Peyer's patch (tissue), 4 donors: ENCODE results near the gene HSD17B14.

ENCODE experiments used
- POLR2A ChIP-seq, 2 donors: fragments of 450-650 bp; IDR thresholded peaks; one replicate each; pipeline ENCODE4 v1.5.1; 2017; ENCODE audit warnings: antibody characterized with exemption in 2 of 2, mild to moderate bottlenecking in 2 of 2, moderate library complexity in 2 of 2
- TF ChIP-seq, protein P1 (sequence below), 6 experiments: fragments of 450-650 bp in 4 of 6; fragments of 200-600 bp in 2 of 6; sonication (generic) in 1 of 6; IDR thresholded peaks; one replicate each; pipeline ENCODE4 v1.5.1; 2017 to 2019; ENCODE audit warnings: antibody characterized with exemption in 6 of 6, mild to moderate bottlenecking in 3 of 6, moderate library complexity in 1 of 6

DNA sequence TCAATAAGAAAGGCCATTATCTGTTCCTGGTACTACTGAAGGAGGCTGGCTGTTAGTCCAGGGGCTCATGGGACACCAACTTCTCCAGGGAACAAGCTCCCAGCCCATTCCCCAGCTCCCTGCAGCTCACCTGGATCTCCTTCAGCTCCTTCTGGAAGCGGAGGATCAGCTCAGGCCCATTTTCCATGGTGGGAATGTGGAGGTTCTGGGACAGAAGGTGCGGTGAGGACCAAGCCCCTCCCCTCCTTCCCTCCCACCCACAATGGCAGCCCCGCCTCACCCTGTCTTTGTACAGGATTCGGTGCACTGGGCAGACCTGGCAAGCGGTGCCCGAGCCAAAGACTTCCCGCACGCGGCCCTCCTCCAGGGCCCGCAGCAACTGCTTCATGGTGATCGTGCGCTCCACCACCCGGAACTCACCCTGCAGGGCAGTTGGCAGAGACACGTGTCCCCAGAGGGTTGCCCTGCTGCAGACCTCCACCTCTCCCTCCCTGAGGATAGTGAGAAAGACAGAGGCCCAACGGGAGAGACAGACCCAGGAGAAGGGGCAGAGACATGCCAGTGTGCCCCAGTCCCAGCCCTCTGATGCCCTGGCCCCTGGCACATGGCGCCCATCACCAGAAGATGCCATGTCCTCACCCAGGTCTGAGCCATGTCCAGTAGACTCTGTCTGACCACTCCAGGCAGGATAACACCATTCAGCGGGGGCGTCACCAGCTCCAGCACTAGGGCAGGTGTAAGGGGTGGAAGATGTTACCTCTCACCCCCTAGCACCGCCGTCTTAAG lies 39.8 kb downstream of the HSD17B14 start:
- TF ChIP-seq, protein P1, sequence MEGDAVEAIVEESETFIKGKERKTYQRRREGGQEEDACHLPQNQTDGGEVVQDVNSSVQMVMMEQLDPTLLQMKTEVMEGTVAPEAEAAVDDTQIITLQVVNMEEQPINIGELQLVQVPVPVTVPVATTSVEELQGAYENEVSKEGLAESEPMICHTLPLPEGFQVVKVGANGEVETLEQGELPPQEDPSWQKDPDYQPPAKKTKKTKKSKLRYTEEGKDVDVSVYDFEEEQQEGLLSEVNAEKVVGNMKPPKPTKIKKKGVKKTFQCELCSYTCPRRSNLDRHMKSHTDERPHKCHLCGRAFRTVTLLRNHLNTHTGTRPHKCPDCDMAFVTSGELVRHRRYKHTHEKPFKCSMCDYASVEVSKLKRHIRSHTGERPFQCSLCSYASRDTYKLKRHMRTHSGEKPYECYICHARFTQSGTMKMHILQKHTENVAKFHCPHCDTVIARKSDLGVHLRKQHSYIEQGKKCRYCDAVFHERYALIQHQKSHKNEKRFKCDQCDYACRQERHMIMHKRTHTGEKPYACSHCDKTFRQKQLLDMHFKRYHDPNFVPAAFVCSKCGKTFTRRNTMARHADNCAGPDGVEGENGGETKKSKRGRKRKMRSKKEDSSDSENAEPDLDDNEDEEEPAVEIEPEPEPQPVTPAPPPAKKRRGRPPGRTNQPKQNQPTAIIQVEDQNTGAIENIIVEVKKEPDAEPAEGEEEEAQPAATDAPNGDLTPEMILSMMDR (IDR thresholded peaks at IDR 0.05): no peak
- no peak for TF ChIP-seq POLR2A (IDR thresholded peaks at IDR 0.05)
